A549 (cell line): Measurements from ENCODE around the gene CTCFL.

Source experiments
- CTCF ChIP-seq: fragments of >200 bp; sonication (Bioruptor Twin); formaldehyde crosslinking; IDR thresholded peaks from 3 replicates; pipeline ENCODE4 v1.5.1; 2016
- EP300 ChIP-seq, 2 experiments: fragments of >200 bp; sonication (Bioruptor Twin); formaldehyde crosslinking; IDR thresholded peaks; 2 replicates in 1 of 2; 3 replicates in 1 of 2; pipeline ENCODE4 v1.6.1; 2016 to 2017
- MAX ChIP-seq: IDR thresholded peaks from 2 replicates; pipeline ENCODE4 v1.6.1; 2012
- MAZ ChIP-seq: fragments of 150-350 bp; IDR thresholded peaks from 2 replicates; pipeline ENCODE4 v1.6.1; 2014; ENCODE audit warnings: antibody characterized with exemption, low read depth, low read length, borderline replicate concordance
- PBX3 ChIP-seq: IDR thresholded peaks from 2 replicates; pipeline ENCODE4 v1.6.1; 2012
- RAD21 ChIP-seq, 2 experiments: fragments of >200 bp in 1 of 2; sonication (Bioruptor Twin) in 1 of 2; formaldehyde crosslinking in 1 of 2; IDR thresholded peaks in 1 of 2; conservative IDR thresholded peaks in 1 of 2; 2 replicates in 1 of 2; 3 replicates in 1 of 2; pipeline ENCODE4 v1.6.1; 2012 to 2018; ENCODE audit warnings: inconsistent platforms in 1 of 2
- ZFP36 ChIP-seq: fragments of 450-650 bp; IDR thresholded peaks from 2 replicates; pipeline ENCODE4 v1.6.1; 2014; ENCODE audit warnings: borderline replicate concordance; ENCODE audit not compliant: partially characterized antibody

- TF ChIP-seq ZFP36: no peak
- peak; percentile 46 for TF ChIP-seq CTCF
- no peak for TF ChIP-seq EP300 (IDR thresholded peaks at IDR 0.05)
- TF ChIP-seq MAX: no peak
- peak in 1 of 2 experiments; percentile 40; a peak in 2 of 5 replicates for TF ChIP-seq RAD21 (conservative IDR thresholded peaks at IDR 0.05 in 1 of 2, IDR thresholded peaks at IDR 0.05 in 1 of 2)
- no peak for TF ChIP-seq MAZ
- no peak for TF ChIP-seq PBX3
Measured at GRCh38 chr20:57509665-57510237, 15.2 kb downstream of the CTCFL start.
